Measurements from ENCODE around the gene NPB.

Gene NPB

DNA sequence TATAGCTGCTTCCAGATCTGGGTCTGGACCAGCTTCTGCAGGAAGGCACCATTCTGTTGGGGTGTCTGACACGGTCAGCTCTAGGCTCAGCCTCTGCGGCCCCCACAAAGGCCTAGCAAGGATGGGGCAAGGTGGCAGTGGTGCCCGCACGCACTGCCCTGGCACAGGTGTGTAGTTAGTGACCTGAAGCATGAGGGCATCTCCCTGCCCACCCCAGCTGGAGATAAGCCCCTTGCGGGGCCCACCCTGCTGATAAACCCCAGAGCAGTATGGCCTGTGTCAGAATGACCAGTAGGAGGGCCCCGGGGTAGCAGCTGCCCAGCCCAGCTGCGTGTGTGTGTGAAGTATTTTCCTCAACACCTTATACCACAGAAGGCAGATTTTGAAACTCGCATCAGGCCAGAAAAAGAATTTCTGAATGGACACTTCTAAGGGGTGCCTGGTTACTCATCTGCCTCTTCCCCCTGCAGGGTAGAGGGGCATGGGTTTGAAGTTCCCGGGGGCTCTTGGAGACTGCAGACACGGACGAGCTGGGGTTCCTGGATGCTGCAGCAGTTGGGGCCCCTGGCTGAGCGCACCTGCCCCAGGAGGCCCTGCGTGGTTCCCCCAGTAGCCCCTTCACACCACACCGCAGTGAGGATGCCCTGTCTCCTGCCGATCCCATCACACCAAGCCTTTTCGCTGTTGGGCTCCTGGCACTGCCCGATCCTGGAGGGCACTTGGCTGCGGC is 35.4 kb upstream of the NPB start:
- H3K9me3 Mint-ChIP-seq: no peaks in the 10 kb centered on the region
- H3K27me3 Mint-ChIP-seq: no peaks in the 10 kb centered on the region
- no peak for DNase-seq
- peak overlapping the region; percentile 13 for H3K4me3 Mint-ChIP-seq
- peaks cover 31% of the 10 kb centered on the region for H3K36me3 Mint-ChIP-seq
- peak overlapping the region; percentile 81 for H3K27ac Mint-ChIP-seq
- CTCF ChIA-PET: interaction anchor here (1.2 kb wide), 1 partner anchor 153 kb away, joined by 3 read pairs; no protein-coding TSS in a partner anchor
- peaks cover 53% of the 10 kb centered on the region for H3K4me1 Mint-ChIP-seq

DNA sequence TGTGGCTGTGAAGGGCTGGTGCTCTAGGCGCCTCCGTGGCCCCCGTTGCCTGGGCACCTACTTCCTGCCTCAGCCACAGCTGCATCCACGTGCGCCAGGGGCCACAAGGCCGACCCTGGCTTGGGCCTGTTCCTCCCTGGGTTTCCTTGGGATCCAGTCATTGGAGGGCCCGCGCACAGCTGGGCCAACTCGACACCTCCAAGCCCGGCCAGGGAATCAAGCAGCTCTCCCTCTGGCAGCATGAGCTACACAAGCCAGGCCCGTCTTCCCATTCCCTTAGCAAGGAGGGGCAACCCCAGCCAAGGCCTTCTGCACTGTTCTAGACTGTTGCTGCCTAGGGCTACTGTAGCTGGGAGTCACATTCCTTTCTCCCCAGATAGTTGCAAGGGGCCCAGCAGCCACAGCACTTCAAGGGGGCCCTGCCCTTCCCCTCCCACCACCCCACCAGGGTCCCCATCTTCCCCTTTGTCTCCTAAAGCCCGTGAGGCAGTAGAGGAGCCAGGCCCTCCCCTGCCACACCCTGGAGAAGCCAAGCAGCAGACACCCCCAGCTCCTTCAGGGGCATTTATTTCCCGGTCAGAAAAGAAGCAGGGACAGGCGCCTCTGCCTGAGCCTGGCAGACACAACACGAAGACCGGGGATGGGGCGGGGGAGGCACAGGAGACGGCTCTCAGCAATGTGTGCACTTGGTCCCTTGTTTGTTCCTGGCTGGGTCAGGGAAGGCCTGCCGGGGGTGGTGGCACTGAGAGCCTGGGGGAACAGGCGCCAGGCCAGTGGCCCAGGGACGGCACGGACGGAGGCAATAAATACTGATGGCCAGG is 34.7 kb upstream of the NPB start:
- DNase-seq: peak; percentile 36
- peak overlapping the region; percentile 37 for H3K4me3 Mint-ChIP-seq
- H3K36me3 Mint-ChIP-seq: peaks cover 31% of the 10 kb centered on the region
- H3K4me1 Mint-ChIP-seq: peaks cover 55% of the 10 kb centered on the region
- H3K9me3 Mint-ChIP-seq: no peaks in the 10 kb centered on the region
- CTCF ChIA-PET: interaction anchor here (0.6 kb wide), 1 partner anchor 14 kb away, joined by 5 read pairs; no protein-coding TSS in a partner anchor
- peak overlapping the region; percentile 81 for H3K27ac Mint-ChIP-seq
- H3K27me3 Mint-ChIP-seq: no peaks in the 10 kb centered on the region

DNA sequence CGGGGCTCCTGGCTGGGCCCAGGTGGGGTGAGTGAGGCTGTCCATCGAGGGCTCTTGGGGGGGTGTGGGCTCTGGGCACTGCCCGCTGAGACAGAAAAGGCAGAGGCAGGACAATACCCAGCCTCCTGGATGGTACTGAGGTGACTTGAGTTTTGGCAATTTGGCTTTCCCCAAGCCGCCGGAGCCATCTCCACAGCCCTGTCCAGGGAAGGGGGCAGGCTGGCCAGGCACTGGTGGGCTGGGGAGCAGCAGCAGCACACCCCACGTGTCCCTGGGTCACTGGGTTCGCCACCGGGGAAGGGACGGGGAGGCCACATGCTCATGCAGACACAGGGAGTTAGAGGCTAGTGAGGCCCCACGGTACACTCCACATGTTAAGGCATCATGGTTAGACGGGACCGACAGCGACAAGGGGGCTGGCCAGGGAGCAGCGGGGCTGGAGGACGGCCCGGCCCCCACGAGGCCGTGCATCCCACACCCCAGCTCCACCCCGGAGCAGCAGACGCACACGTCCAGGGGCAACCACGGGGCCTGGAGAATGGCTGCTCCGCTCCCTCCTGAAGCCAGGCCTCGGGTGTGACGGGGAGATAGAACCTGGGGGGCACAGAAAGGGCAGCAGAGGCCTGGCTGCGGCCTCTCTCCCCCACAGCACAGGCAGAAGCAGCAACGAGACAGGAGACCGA is 33.9 kb upstream of the NPB start:
- no peak for DNase-seq
- H3K9me3 Mint-ChIP-seq: no peaks in the 10 kb centered on the region
- CTCF ChIA-PET: no interaction called here
- H3K4me1 Mint-ChIP-seq: peaks cover 56% of the 10 kb centered on the region
- no peak overlapping the region for H3K27ac Mint-ChIP-seq
- no peak overlapping the region for H3K4me3 Mint-ChIP-seq
- no peaks in the 10 kb centered on the region for H3K27me3 Mint-ChIP-seq
- peaks cover 29% of the 10 kb centered on the region for H3K36me3 Mint-ChIP-seq

DNA sequence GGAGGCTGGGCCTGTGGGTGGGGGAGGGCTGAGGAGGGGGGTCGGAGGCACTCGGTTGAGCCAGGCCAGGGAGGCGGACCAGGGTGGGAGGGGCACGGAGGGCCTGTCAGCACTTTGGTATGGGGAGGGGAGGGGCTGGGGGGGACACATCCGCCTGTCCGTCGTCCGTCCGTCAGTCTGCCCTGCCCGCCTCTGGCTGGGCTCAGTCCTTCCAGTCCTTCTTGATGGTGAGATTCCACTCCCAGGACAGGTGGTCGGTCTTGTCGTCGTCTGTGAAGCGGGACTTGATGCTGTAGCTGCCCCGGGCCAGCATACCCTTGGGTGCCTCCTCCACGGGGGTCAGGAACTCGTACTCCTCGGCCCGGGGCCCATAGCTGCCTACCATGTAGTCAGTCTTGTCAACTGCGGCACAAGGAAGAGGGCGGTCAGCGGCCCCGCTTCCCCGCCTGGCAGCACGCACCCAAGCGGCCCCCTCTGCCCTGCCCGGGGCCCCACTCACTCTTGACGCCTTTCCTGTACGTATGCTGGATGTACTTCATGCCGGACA is 33.3 kb upstream of the NPB start:
- H3K4me1 Mint-ChIP-seq: peaks cover 53% of the 10 kb centered on the region
- H3K27me3 Mint-ChIP-seq: no peaks in the 10 kb centered on the region

DNA sequence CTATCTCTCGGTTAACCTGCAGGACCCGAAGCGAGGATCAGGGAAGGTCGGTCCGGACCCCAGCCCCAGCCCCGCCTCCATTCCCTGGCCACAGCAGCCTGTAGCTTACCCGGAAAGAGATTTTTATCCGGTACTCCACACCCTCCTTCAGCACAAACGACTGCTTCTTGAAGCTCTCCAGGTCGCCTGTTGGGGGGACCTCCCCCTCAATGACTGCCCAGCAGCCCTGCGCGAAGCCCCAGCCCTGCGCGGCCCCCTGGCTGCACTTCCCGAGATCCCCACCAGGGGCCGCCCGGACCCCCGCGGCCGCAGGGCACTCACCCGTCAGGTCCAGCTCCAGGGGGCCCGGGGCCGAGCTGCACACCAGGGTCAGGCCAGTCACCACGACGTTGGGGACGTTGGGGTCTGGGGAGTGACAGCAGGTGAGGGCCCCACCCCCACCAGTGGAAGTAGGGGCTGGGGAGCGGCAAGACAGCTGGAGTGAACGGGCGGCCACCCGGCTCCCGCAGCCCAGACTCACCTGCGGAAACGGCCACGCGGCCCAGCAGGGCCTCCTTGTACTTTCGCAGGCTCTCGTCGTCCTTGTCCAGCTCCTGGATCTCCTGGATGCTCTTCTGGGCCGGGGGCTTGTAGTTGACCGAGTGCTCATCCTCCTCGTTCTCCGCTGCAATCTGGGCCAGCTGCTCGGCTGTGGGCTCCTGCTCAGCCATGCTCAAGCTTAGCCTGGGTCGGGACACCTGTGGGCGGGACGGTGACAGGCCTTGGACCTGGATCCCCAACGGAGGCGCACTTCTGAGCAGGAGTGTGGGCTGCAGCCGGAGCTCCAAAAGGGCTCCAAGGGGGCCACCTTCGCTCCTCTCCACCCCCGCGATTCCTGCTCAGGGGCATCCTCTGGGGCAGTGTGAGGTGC is 32.6 kb upstream of the NPB start:
- Mint-ChIP-seq H3K4me3 (peak overlapping the region; percentile 88), H3K27me3 (no peaks in the 10 kb centered on the region), H3K4me1 (peaks cover 54% of the 10 kb centered on the region), H3K27ac (peak overlapping the region; percentile 96), H3K9me3 (no peaks in the 10 kb centered on the region), H3K36me3 (peaks cover 24% of the 10 kb centered on the region)
- DNase-seq: peak; percentile 42
- CTCF ChIA-PET: interaction anchor here (0.8 to 1.6 kb wide), 5 partner anchors 16 to 168 kb away, joined by 3 to 4 read pairs (median 3); partner anchors contain the start of genes ALYREF, ANAPC11, DCXR and SIRT7

More for the DNA sequence above, 33.3 kb upstream of the NPB start:
- Mint-ChIP-seq H3K36me3 (peaks cover 24% of the 10 kb centered on the region), H3K27ac (peak overlapping the region; percentile 58), H3K4me3 (peak overlapping the region; percentile 88), H3K9me3 (no peaks in the 10 kb centered on the region)
- no peak for DNase-seq
- CTCF ChIA-PET: interaction anchor here (1.6 kb wide), 1 partner anchor 169 kb away, joined by 3 read pairs; the partner anchor contains the start of gene DCXR

DNA sequence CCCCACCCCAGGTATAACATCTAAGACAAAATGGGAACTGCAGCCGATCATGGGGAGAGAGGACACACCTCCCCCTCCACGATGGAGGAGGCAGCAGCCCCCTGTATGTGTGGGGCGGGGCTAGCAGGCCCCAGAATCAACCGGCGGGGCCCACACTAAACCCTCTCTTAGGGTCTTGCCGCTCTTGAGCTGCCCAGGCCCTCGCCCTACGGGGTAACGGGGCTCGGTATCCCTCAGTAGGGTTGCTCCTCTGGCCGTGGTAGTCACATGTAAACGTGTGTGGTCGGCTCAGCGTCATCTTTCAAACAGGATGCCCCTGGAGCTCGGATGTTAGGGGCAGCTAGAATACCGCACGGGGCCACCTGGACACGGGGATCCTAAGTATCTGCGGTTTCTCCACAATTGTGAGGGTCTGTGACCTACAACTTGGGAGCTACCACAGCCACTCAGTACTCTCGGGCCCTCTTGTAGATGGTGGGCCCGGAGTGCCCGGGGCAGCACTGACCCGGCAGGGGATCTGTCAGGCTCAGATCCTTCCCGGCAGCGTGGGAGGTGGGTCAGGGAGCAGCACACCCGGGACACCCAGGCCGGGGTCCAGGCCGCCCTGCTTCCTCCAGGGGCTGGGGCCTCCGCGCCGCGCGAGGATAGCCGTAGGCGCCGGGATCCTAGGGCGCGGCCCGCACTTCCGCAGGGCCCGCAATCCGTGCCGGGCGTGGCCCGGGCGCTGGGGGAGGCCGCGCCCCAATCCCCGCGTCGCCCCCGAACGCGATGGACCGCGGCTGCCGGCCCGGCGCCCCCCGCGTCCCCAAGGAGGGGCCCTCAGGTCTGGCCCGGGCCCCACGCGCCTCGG is 31.7 kb upstream of the NPB start:
- DNase-seq: peak; percentile 60
- Mint-ChIP-seq H3K4me1 (peaks cover 56% of the 10 kb centered on the region), H3K9me3 (no peaks in the 10 kb centered on the region), H3K27me3 (no peaks in the 10 kb centered on the region), H3K4me3 (peak overlapping the region; percentile 88), H3K27ac (peak overlapping the region; percentile 96), H3K36me3 (peaks cover 24% of the 10 kb centered on the region)
- CTCF ChIA-PET: interaction anchor here (0.8 to 1.6 kb wide), 4 partner anchors 15 to 167 kb away, joined by 3 to 4 read pairs (median 3); partner anchors contain the start of genes DCXR and SIRT7

DNA sequence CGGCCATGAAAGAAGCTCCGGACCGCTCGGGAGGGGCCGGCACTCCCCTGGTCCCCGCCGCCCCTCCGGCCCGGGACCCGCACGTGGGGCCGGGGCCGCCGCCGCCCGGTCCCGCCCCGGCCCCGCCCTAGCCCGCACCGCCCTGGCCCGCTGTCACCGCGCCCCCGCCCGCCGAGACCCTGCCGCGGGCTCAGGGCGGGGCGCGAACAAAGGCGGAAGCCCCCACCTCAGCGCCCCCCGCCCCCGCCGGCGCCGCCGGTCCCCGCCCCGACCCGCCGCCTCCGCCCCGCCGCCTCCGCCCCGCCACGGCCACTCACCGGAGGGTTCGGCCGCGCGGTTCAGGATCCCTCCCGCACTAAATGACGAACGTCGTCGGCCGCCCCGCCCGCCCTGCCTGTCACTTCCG is 31.1 kb upstream of the NPB start, which contains the start of gene ARHGDIA:
Gene ARHGDIA, minus strand, starts transcription at position 357 of the 406 bp plus-strand sequence. CDS start 1,407 bp downstream, outside the sequence.
- no peaks in the 10 kb centered on the region for H3K9me3 Mint-ChIP-seq
- H3K36me3 Mint-ChIP-seq: peaks cover 24% of the 10 kb centered on the region
- peak within 1 kb of the TSS; percentile 97 for H3K27ac Mint-ChIP-seq
- CTCF ChIA-PET: no interaction called here
- H3K27me3 Mint-ChIP-seq: no peaks in the 10 kb centered on the region
- H3K4me3 Mint-ChIP-seq: peak within 1 kb of the TSS; percentile 88
- DNase-seq: no peak
- peaks cover 56% of the 10 kb centered on the region for H3K4me1 Mint-ChIP-seq

DNA sequence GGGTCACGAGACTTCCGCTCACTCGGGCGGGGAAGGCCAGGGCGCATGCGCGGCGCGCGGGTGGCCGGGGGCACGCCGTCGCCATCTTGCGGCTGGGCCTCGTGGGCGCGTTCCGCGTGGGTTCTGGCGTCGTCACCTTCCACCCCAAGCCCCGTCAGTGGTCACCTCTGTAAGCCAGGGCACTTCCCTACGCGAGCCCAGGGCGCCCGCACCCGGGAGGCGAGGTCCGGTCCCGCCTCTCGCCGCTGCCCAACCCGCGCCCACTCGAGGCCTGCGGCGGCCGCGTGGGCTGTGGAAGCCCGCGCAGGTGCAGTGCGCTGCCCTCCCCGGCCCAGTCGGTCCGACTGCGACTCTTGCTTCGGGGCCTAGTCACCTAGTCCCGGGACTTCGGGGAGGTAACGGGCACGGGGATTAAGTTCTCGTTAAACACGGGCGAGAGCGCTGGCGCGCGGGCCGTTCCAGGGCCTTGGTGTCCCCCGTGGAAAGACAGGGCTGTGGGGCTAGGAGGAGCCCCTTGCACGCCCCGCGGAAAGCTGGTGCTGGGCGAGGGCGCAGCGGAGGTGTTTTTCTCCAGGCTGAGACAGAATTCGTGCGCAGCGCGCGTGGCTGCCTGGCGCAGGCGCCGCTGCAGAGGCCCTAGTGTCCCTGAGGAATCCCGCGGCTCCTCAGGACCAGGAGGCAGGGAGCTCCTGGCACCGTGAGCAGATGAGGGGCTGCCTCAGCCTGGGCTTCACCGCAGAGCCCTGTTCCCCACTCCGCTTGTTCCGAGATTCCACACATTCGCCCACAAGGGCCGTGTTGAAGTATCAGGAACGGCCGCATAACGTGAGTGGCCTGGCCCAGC is 30.4 kb upstream of the NPB start:
- CTCF ChIA-PET: no interaction called here
- Mint-ChIP-seq H3K36me3 (peaks cover 24% of the 10 kb centered on the region), H3K4me1 (peaks cover 53% of the 10 kb centered on the region)

DNA sequence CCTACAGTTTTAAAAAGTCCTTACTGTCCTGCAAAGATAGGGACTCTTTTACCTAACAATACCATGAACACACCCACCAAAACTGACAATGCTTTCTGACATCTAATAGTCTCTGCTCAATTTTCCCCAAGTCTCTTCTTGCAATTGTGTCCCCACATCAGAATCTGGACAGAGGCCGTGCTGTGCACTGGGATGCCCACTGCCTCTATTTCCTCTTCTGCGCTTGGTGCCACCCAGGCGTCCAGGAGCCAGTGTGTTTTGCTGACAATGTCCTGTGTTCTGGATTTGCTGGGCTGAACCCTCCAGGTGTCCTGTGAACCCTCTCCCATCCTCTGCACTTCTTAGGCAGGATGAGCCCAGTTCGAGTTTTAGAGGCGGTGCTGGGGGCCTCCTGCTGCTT is 24.5 kb upstream of the NPB start:
- CTCF ChIA-PET: no interaction called here
- DNase-seq: no peak
- Mint-ChIP-seq H3K9me3 (no peaks in the 10 kb centered on the region), H3K4me1 (peaks cover 23% of the 10 kb centered on the region), H3K36me3 (peaks cover 35% of the 10 kb centered on the region), H3K27me3 (no peaks in the 10 kb centered on the region), H3K4me3 (no peak overlapping the region), H3K27ac (no peak overlapping the region)

More for the DNA sequence above, 30.4 kb upstream of the NPB start:
- peak overlapping the region; percentile 84 for H3K4me3 Mint-ChIP-seq
- no peaks in the 10 kb centered on the region for H3K9me3 Mint-ChIP-seq
- H3K27me3 Mint-ChIP-seq: no peaks in the 10 kb centered on the region
- DNase-seq: peak; percentile 96
- peak overlapping the region; percentile 97 for H3K27ac Mint-ChIP-seq

DNA sequence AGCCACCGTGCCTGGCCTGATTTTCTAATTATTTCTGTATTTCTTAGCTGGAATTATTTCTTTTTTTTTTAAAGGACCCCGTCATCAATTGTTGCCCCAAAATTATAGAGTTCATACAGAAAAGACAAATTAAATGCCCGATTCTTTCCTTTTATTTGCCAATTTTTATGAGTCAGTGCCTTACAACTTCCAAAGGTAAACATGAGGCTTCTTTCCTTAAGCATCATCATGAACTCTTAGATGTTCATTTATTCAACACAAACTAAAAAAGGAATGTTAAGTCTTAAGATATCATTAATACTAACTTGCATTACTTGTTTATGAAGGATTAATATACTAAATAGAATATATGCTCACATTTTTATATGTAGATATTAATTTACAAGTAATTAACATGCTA is 23.7 kb upstream of the NPB start:
- CTCF ChIA-PET: no interaction called here
- no peak for DNase-seq
- Mint-ChIP-seq H3K27ac (no peak overlapping the region), H3K4me1 (peaks cover 16% of the 10 kb centered on the region), H3K36me3 (peaks cover 34% of the 10 kb centered on the region), H3K9me3 (no peaks in the 10 kb centered on the region), H3K4me3 (no peak overlapping the region), H3K27me3 (no peaks in the 10 kb centered on the region)

DNA sequence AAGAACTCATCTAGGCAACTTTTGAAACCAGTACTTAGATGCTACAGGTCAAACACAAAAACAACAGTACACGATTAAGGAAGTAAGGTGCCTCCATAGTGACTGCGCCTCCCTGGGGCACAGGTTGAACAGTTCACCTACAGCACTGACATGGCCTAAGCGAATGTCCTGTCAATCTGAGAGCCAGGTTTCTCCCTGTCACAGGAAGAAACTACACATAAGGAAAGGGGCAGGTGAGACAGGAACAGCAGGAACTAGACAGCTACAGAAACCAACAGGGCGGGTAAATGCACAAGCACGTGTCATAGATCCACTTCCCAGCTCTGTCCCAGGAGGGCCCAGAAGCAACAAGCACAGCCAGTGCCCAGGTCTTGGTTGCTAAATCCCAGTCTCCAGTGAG is 22.9 kb upstream of the NPB start:
- no peak for DNase-seq
- Mint-ChIP-seq H3K27ac (peak overlapping the region; percentile 67), H3K4me1 (peaks cover 10% of the 10 kb centered on the region), H3K9me3 (no peaks in the 10 kb centered on the region), H3K27me3 (no peaks in the 10 kb centered on the region), H3K36me3 (peaks cover 36% of the 10 kb centered on the region), H3K4me3 (no peak overlapping the region)
- CTCF ChIA-PET: no interaction called here

DNA sequence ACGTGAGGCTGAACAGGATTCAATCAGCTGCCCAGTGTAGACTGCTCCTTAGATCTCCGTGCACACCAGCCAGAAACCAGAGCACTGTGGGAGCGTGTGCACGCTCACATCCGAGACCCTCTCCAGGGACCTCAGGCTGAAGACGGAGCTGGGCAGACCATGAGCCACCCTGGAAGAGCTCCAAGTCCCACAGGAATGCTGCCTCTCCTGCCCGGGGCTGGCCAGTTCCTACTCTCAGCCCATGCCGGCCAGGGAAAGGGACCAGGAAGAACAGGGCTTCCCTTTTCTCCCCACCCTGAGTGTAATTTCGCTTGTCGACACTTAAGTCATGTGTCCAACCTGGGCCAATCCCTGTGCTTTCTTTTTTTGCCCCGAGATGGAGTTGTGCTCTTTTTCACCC is 17.5 kb upstream of the NPB start:
- no peak overlapping the region for H3K4me3 Mint-ChIP-seq
- H3K27ac Mint-ChIP-seq: no peak overlapping the region
- H3K9me3 Mint-ChIP-seq: no peaks in the 10 kb centered on the region
- CTCF ChIA-PET: no interaction called here
- peaks cover 27% of the 10 kb centered on the region for H3K4me1 Mint-ChIP-seq
- no peak for DNase-seq
- peaks cover 57% of the 10 kb centered on the region for H3K36me3 Mint-ChIP-seq
- H3K27me3 Mint-ChIP-seq: no peaks in the 10 kb centered on the region

Data from activated naive CD4-positive, alpha-beta T cell treated with anti-CD3 and anti-CD28 coated beads, Interleukin-2, amount 10 ng/mL, durations not matched to agents 7 days and 5 days (primary cell).